Upper lobe of left lung (tissue), 6 donors: Measurements from ENCODE around the gene PRICKLE3. TPM values are rescaled to one million over a fixed set of nuclear protein-coding genes. Genes with fewer than 3 reads are reported as not detected.

Source experiments
- ATAC-seq, 2 donors: fragments of 200-7000 bp; cut with Tn5 transposase; one replicate each; pipeline ENCODE4 v1.9.1; 2022; ENCODE audit warnings: mild to moderate bottlenecking in 2 of 2, moderate library complexity in 2 of 2; ENCODE audit not compliant: low FRiP score in 2 of 2
- DNase-seq, 2 donors: peaks; one replicate each; pipeline ENCODE4 v3.0.0-alpha.2; 2019 to 2020
- H3K27ac ChIP-seq, 4 donors: fragments of 200-600 bp; sonication (generic); one replicate each; pipeline ENCODE4 v1.5.1; 2016 to 2019
- H3K27me3 ChIP-seq, 4 donors: fragments of 200-600 bp; sonication (generic); one replicate each; pipeline ENCODE4 v1.5.1; 2017 to 2019
- H3K36me3 ChIP-seq, 4 donors: fragments of 200-600 bp; sonication (generic); one replicate each; pipeline ENCODE4 v1.5.1; 2016 to 2019
- H3K4me1 ChIP-seq, 4 donors: fragments of 200-600 bp; sonication (generic); one replicate each; pipeline ENCODE4 v1.5.1; 2018 to 2019
- H3K4me3 ChIP-seq, 4 donors: fragments of 200-600 bp; sonication (generic); one replicate each; pipeline ENCODE4 v1.5.1; 2017 to 2019; ENCODE audit warnings: mild to moderate bottlenecking in 2 of 4, moderate library complexity in 1 of 4
- H3K9me3 ChIP-seq, 4 donors: fragments of 200-600 bp; sonication (generic); one replicate each; pipeline ENCODE4 v1.5.1; 2018 to 2019
- CTCF ChIP-seq, 6 experiments: fragments of 450-650 bp in 4 of 6; fragments of 200-600 bp in 2 of 6; sonication (generic) in 2 of 6; IDR thresholded peaks; one replicate each; pipeline ENCODE4 v1.5.1; 2016 to 2019; ENCODE audit warnings: antibody characterized with exemption in 6 of 6
- EP300 ChIP-seq, 4 donors: sonication (generic); formaldehyde crosslinking; IDR thresholded peaks; one replicate each; pipeline ENCODE4 v1.5.1; 2017; ENCODE audit warnings: antibody characterized with exemption in 4 of 4, control low read depth in 2 of 4
- POLR2A ChIP-seq, 4 donors: fragments of 450-650 bp; IDR thresholded peaks; one replicate each; pipeline ENCODE4 v1.5.1; 2016 to 2017; ENCODE audit warnings: antibody characterized with exemption in 4 of 4, mild to moderate bottlenecking in 2 of 4
- POLR2AphosphoS5 ChIP-seq, 2 donors: sonication (generic); formaldehyde crosslinking; IDR thresholded peaks; one replicate each; pipeline ENCODE4 v1.5.1; 2017; ENCODE audit warnings: antibody characterized with exemption in 2 of 2
- WGBS, 2 donors: methylation state at CpG; one replicate each; pipeline ENCODE4 v1.1.5; 2017 to 2018; 5-methylcytosine and 5-hydroxymethylcytosine counted together
- total RNA-seq, 6 donors: library from RNA; depleted of rRNA in 4 of 6; stranded (reverse); fragments of >200 nt in 4 of 6; gene quantifications; one replicate each; pipeline versions ENCODE4 v1.1.0 to v1.2.1, GENCODE V29; 2016 to 2021
- donor health status: DM: no; HTN: no; CAD: no; lungs with moderate emphysema.
- donor health status: DM: no; HTN: yes; CAD: no; lungs with severe emphysema.

The PRICKLE3 gene
- total RNA-seq, 6 donors from 2014 or later = 14.4 to 43.0 (median 19.7) TPM

- H3K27me3 ChIP-seq = no peaks in the 10 kb centered on the region
- H3K36me3 ChIP-seq = no peaks in the 10 kb centered on the region
- H3K27ac ChIP-seq = no peak overlapping the region
- no peak for DNase-seq
- no peaks in the 10 kb centered on the region for H3K9me3 ChIP-seq
- H3K4me3 ChIP-seq = no peak overlapping the region
- H3K4me1 ChIP-seq = peaks cover 0 to 17% (median 6%) of the 10 kb centered on the region in 4 donors
- 82% methylated on average over 12 of the region's 13 CpGs; no CpG with 5 or more reads in 1 of the 2 donors for WGBS, 2 donors
- ATAC-seq = no peak
- TF ChIP-seq CTCF (IDR thresholded peaks at IDR 0.05) (no peak), POLR2AphosphoS5 (IDR thresholded peaks at IDR 0.05) (no peak), POLR2A (IDR thresholded peaks at IDR 0.05) (no peak), EP300 (IDR thresholded peaks at IDR 0.05) (no peak)
Observed at GRCh38 chrX:49197543-49198087, 11.4 kb upstream of the PRICKLE3 start.

- TF ChIP-seq CTCF (IDR thresholded peaks at IDR 0.05) (no peak), EP300 (IDR thresholded peaks at IDR 0.05) (no peak), POLR2AphosphoS5 (IDR thresholded peaks at IDR 0.05) (no peak), POLR2A (IDR thresholded peaks at IDR 0.05) (no peak)
- Histone ChIP-seq H3K9me3 (no peaks in the 10 kb centered on the region), H3K27me3 (no peaks in the 10 kb centered on the region), H3K36me3 (no peaks in the 10 kb centered on the region), H3K27ac (no peak overlapping the region), H3K4me1 (peaks cover 6 to 8% (median 7%) of the 10 kb centered on the region in 4 donors), H3K4me3 (no peak overlapping the region)
- DNase-seq (no peak), ATAC-seq (no peak)
- 69% methylated on average over 2 of the region's 2 CpGs; no CpG with 5 or more reads in 1 of the 2 donors for WGBS, 2 donors
Observed at GRCh38 chrX:49193542-49193964, 7.4 kb upstream of the PRICKLE3 start.

GRCh38 chrX:49192722-49193328 is 6.7 kb upstream of the PRICKLE3 start:
- ATAC-seq (no peak), DNase-seq (no peak)
- 66 to 71% methylated on average over 7 to 10 of the region's 10 CpGs for WGBS, 2 donors
- Histone ChIP-seq H3K4me3 (no peak overlapping the region), H3K36me3 (no peaks in the 10 kb centered on the region), H3K27me3 (no peaks in the 10 kb centered on the region), H3K27ac (no peak overlapping the region), H3K4me1 (peaks cover 6 to 8% (median 7%) of the 10 kb centered on the region in 4 donors), H3K9me3 (no peaks in the 10 kb centered on the region)
- no peak for TF ChIP-seq EP300 (IDR thresholded peaks at IDR 0.05)
- peak in 5 of 6 experiments; percentile 18 to 47 (median 31) for TF ChIP-seq CTCF (IDR thresholded peaks at IDR 0.05)
- TF ChIP-seq POLR2AphosphoS5 (IDR thresholded peaks at IDR 0.05) = no peak
- no peak for TF ChIP-seq POLR2A (IDR thresholded peaks at IDR 0.05)

GRCh38 chrX:49191574-49192011 is 5.4 kb upstream of the PRICKLE3 start:
- H3K36me3 ChIP-seq = no peaks in the 10 kb centered on the region
- TF ChIP-seq CTCF (IDR thresholded peaks at IDR 0.05) (no peak), EP300 (IDR thresholded peaks at IDR 0.05) (no peak), POLR2AphosphoS5 (IDR thresholded peaks at IDR 0.05) (no peak), POLR2A (IDR thresholded peaks at IDR 0.05) (no peak)
- no peaks in the 10 kb centered on the region for H3K9me3 ChIP-seq
- peak overlapping the region; percentile 82 to 90 (median 85) for H3K27ac ChIP-seq
- H3K4me3 ChIP-seq = peak overlapping the region; percentile 51 to 74 (median 60)
- DNase-seq (peak in 1 of 2 donors; percentile 89), ATAC-seq (no peak)
- H3K4me1 ChIP-seq = peaks cover 6 to 8% (median 7%) of the 10 kb centered on the region in 4 donors
- H3K27me3 ChIP-seq = no peaks in the 10 kb centered on the region
- 5 to 43% methylated on average over 6 to 17 of the region's 34 CpGs for WGBS, 2 donors
